WTC11 (cell line): ENCODE measurements around the gene GALNT2.

ENCODE experiments used
- ATF3 ChIP-seq: sonication (generic); formaldehyde crosslinking; conservative IDR thresholded peaks from 2 replicates; pipeline ENCODE4 v1.8.1; 2022; ENCODE audit warnings: mild to moderate bottlenecking, missing genetic modification reagents
- CREB1 ChIP-seq: sonication (generic); formaldehyde crosslinking; IDR thresholded peaks from 2 replicates; pipeline ENCODE4 v1.8.0; 2023; ENCODE audit warnings: mild to moderate bottlenecking, missing genetic modification reagents
- CREM ChIP-seq: sonication (generic); formaldehyde crosslinking; IDR thresholded peaks from 2 replicates; pipeline ENCODE4 v1.8.1; 2022; ENCODE audit warnings: mild to moderate bottlenecking, missing genetic modification reagents, moderate library complexity
- ETV6 ChIP-seq: sonication (generic); formaldehyde crosslinking; IDR thresholded peaks from 2 replicates; pipeline ENCODE4 v1.8.1; 2022; ENCODE audit warnings: mild to moderate bottlenecking, missing genetic modification reagents
- MLX ChIP-seq: sonication (generic); formaldehyde crosslinking; IDR thresholded peaks from 2 replicates; pipeline ENCODE4 v1.8.1; 2023; ENCODE audit warnings: mild to moderate bottlenecking, missing genetic modification reagents, moderate library complexity
- NR1H2 ChIP-seq: sonication (generic); formaldehyde crosslinking; IDR thresholded peaks from 2 replicates; pipeline ENCODE4 v1.9.0; 2021; ENCODE audit warnings: mild to moderate bottlenecking, moderate library complexity, missing genetic modification reagents
- RELA ChIP-seq: sonication (generic); formaldehyde crosslinking; IDR thresholded peaks from 2 replicates; pipeline ENCODE4 v1.8.1; 2022; ENCODE audit warnings: missing genetic modification reagents, mild to moderate bottlenecking, borderline replicate concordance
- ZNF671 ChIP-seq: fragments of 250-450 bp; sonication (Bioruptor Pico); IDR thresholded peaks from 2 replicates; pipeline ENCODE4 v1.8.0; 2021; ENCODE audit warnings: mild to moderate bottlenecking
- TF ChIP-seq, protein P1 (sequence below): fragments of 200-600 bp; IDR thresholded peaks from 2 replicates; pipeline ENCODE4 v1.8.0; 2022; ENCODE audit warnings: antibody characterized with exemption

- TF ChIP-seq, protein P1, sequence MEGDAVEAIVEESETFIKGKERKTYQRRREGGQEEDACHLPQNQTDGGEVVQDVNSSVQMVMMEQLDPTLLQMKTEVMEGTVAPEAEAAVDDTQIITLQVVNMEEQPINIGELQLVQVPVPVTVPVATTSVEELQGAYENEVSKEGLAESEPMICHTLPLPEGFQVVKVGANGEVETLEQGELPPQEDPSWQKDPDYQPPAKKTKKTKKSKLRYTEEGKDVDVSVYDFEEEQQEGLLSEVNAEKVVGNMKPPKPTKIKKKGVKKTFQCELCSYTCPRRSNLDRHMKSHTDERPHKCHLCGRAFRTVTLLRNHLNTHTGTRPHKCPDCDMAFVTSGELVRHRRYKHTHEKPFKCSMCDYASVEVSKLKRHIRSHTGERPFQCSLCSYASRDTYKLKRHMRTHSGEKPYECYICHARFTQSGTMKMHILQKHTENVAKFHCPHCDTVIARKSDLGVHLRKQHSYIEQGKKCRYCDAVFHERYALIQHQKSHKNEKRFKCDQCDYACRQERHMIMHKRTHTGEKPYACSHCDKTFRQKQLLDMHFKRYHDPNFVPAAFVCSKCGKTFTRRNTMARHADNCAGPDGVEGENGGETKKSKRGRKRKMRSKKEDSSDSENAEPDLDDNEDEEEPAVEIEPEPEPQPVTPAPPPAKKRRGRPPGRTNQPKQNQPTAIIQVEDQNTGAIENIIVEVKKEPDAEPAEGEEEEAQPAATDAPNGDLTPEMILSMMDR: no peak
- no peak for TF ChIP-seq ETV6 (CRISPR knock-in tag)
- TF ChIP-seq NR1H2 (CRISPR knock-in tag): no peak
- TF ChIP-seq MLX (CRISPR knock-in tag): no peak
- TF ChIP-seq CREM (CRISPR knock-in tag): no peak
- TF ChIP-seq RELA: no peak
- no peak for TF ChIP-seq CREB1 (CRISPR knock-in tag)
- no peak for TF ChIP-seq ZNF671 (CRISPR knock-in tag)
- no peak for TF ChIP-seq ATF3 (CRISPR knock-in tag)
These were observed 86.7 kb downstream of the GALNT2 start for GRCh38 chr1:230153641-230154296.
